ENCODE results near the gene NEUROD2. TPM values are rescaled to one million over a fixed set of nuclear protein-coding genes. Genes with fewer than 3 reads are reported as not detected.

NEUROD2 gene
- total RNA-seq, 2 donors from 2014 or later, result 0.17 TPM; not detected in 1

GRCh38 chr17:39639043-39639442, 31.3 kb upstream of the NEUROD2 start:
- no peaks in the 10 kb centered on the region for H3K27me3 ChIP-seq (replicated peaks; ENCODE audit: insufficient read depth)
- peaks cover 19% of the 10 kb centered on the region for H3K4me1 ChIP-seq (replicated peaks)
- intact Hi-C loops (cut with DNase I), result loop anchor here (5.0 kb wide), 1 partner anchor 38 kb away; no protein-coding TSS in a partner anchor
- H3K36me3 ChIP-seq, result no peaks in the 10 kb centered on the region
- TF ChIP-seq, protein P1, sequence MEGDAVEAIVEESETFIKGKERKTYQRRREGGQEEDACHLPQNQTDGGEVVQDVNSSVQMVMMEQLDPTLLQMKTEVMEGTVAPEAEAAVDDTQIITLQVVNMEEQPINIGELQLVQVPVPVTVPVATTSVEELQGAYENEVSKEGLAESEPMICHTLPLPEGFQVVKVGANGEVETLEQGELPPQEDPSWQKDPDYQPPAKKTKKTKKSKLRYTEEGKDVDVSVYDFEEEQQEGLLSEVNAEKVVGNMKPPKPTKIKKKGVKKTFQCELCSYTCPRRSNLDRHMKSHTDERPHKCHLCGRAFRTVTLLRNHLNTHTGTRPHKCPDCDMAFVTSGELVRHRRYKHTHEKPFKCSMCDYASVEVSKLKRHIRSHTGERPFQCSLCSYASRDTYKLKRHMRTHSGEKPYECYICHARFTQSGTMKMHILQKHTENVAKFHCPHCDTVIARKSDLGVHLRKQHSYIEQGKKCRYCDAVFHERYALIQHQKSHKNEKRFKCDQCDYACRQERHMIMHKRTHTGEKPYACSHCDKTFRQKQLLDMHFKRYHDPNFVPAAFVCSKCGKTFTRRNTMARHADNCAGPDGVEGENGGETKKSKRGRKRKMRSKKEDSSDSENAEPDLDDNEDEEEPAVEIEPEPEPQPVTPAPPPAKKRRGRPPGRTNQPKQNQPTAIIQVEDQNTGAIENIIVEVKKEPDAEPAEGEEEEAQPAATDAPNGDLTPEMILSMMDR (IDR thresholded peaks at IDR 0.05), result no peak
- TF ChIP-seq POLR2AphosphoS5 (IDR thresholded peaks at IDR 0.05) (no peak), POLR2A (IDR thresholded peaks at IDR 0.05) (no peak)
- no peak overlapping the region for H3K4me3 ChIP-seq
- 63% methylated on average over 2 of the region's 2 CpGs for WGBS
- H3K27ac ChIP-seq, result no peak overlapping the region
- DNase-seq (ENCODE audit: low spot score), result no peak
- no peaks in the 10 kb centered on the region for H3K9me3 ChIP-seq

DNA sequence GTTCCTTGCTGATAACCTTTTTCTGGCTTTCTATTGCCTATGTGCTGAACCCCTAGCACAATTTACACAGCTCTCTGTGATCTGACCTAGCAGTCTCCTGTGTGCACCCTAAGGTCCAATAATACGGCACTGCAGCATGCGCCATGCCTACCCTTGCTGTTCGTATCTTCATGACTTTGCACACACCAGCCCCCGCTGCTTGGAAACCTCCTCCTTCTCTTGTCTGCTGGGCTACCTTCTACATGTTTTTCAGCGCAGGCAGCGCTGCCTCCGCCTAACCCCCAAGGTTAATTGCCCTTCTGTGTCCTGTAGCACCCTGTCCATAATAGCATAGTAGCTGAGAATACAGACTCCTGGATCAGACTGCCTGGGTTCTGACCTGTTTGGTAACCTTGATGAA, 30.6 kb upstream of the NEUROD2 start:
- Histone ChIP-seq H3K4me3 (peak overlapping the region in 1 of 2 donors; percentile 66), H3K9me3 (no peaks in the 10 kb centered on the region), H3K27ac (no peak overlapping the region), H3K27me3 (replicated peaks; ENCODE audit: insufficient read depth) (no peaks in the 10 kb centered on the region), H3K36me3 (no peaks in the 10 kb centered on the region), H3K4me1 (replicated peaks) (peaks cover 19% of the 10 kb centered on the region)
- 90% methylated on average over 7 of the region's 7 CpGs for WGBS
- intact Hi-C loops (cut with DNase I), result loop anchor here (5.0 kb wide), 1 partner anchor 39 kb away; no protein-coding TSS in a partner anchor
- TF ChIP-seq, protein P1 (IDR thresholded peaks at IDR 0.05), result no peak
- TF ChIP-seq POLR2A (IDR thresholded peaks at IDR 0.05) (no peak), POLR2AphosphoS5 (IDR thresholded peaks at IDR 0.05) (no peak)
- no peak for DNase-seq (ENCODE audit: low spot score)

DNA sequence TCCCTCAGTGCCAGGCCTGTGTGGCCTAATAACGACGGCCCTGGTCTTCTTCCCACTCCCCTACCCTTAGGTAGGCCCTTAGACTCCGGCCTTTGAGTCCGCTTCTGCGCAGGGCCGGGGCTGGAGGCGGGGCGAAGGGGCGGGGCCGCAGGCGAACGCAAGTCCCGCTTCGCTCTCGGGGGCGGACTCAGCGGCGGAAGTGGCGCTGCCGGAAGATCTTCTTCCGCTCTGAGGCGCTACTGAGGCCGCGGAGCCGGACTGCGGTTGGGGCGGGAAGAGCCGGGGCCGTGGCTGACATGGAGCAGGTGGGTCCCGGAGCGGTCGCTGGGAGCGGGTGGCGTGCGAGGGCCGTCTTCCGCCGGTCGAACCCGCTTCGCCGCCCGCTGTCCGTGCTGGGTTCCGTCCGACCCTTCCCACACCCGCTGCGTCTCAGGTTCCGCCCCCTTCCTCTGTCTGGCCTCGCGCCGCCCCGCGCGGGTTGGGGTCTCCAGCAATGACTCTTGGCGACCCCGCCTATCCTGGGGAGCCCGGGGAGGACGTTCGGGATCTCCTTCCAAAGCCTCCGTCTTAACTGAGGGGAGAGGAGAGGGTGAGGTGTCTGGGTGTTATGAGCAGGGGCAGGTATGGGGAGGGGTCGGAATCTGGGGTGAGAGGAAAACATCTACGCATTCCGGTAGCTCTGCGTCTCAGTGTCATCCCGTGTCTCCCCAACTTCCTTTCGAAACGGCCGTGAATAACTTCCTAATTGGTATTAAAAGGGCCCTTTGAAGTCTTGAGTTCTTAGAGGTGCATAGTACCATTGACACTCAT, 29.4 kb upstream of the NEUROD2 start, which contains the start of gene STARD3:
TSS of gene STARD3 (plus strand) at position 218 of the 810 bp plus-strand sequence. CDS start 16,388 bp downstream, outside the sequence.
- Histone ChIP-seq H3K4me1 (replicated peaks) (peaks cover 26% of the 10 kb centered on the region), H3K4me3 (peak within 1 kb of the TSS; percentile 62 to 66), H3K9me3 (no peaks in the 10 kb centered on the region), H3K27me3 (replicated peaks; ENCODE audit: insufficient read depth) (no peaks in the 10 kb centered on the region), H3K36me3 (no peaks in the 10 kb centered on the region), H3K27ac (peak within 1 kb of the TSS; percentile 76 to 87)
- TF ChIP-seq POLR2A (IDR thresholded peaks at IDR 0.05) (peak; percentile 64), POLR2AphosphoS5 (IDR thresholded peaks at IDR 0.05) (peak; percentile 89)
- TF ChIP-seq, protein P1 (IDR thresholded peaks at IDR 0.05), result peak in 3 of 4 experiments; percentile 14 to 44 (median 35)
- DNase-seq (ENCODE audit: low spot score), result peak; percentile 91
- WGBS, result under 1% methylated on average over 68 of the region's 69 CpGs
- intact Hi-C loops (cut with DNase I), result loop anchor here (5.0 kb wide), 1 partner anchor 40 kb away; no protein-coding TSS in a partner anchor

DNA sequence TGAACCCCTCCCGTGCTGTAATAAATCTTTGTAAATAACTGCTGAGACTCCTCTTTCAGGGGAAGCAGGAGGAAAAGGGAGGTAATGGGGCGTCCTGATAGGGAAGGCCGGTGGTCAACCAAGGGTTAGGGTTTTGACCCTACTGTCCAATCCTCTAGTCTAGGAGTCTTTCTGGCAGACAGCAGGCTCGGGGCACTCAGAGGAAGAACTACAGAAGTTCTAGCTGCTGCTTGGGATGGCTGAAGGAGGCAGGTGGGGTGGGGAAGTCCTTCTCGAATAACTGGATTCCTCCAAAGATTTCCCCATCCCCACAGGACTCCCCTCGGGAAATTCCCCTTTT, 28.8 kb upstream of the NEUROD2 start:
- TF ChIP-seq POLR2AphosphoS5 (IDR thresholded peaks at IDR 0.05), result no peak
- TF ChIP-seq POLR2A (IDR thresholded peaks at IDR 0.05), result no peak
- intact Hi-C loops (cut with DNase I), result loop anchor here (5.0 kb wide), 1 partner anchor 41 kb away; no protein-coding TSS in a partner anchor
- no peaks in the 10 kb centered on the region for H3K27me3 ChIP-seq (replicated peaks; ENCODE audit: insufficient read depth)
- H3K4me1 ChIP-seq (replicated peaks), result peaks cover 32% of the 10 kb centered on the region
- H3K36me3 ChIP-seq, result no peaks in the 10 kb centered on the region
- H3K9me3 ChIP-seq, result no peaks in the 10 kb centered on the region
- DNase-seq (ENCODE audit: low spot score), result no peak
- H3K27ac ChIP-seq, result peak overlapping the region; percentile 76 to 87
- H3K4me3 ChIP-seq, result peak overlapping the region; percentile 62 to 66
- 16% methylated on average over 6 of the region's 6 CpGs for WGBS

GRCh38 chr17:39635614-39636176, 28.0 kb upstream of the NEUROD2 start:
- Histone ChIP-seq H3K27ac (peak overlapping the region; percentile 76 to 87), H3K27me3 (replicated peaks; ENCODE audit: insufficient read depth) (no peaks in the 10 kb centered on the region), H3K9me3 (no peaks in the 10 kb centered on the region), H3K36me3 (no peaks in the 10 kb centered on the region), H3K4me3 (no peak overlapping the region), H3K4me1 (replicated peaks) (peaks cover 33% of the 10 kb centered on the region)
- 90% methylated on average over 8 of the region's 8 CpGs for WGBS
- TF ChIP-seq, protein P1 (IDR thresholded peaks at IDR 0.05), result no peak
- no peak for TF ChIP-seq POLR2AphosphoS5 (IDR thresholded peaks at IDR 0.05)
- no peak for TF ChIP-seq POLR2A (IDR thresholded peaks at IDR 0.05)
- intact Hi-C loops (cut with DNase I), result loop anchor here (5.0 kb wide), 1 partner anchor 42 kb away; no protein-coding TSS in a partner anchor
- no peak for DNase-seq (ENCODE audit: low spot score)

Measured in prostate gland (tissue), 2 donors.